Stimulated activated CD4-positive, alpha-beta T cell treated with anti-CD3 and anti-CD28 coated beads, Interleukin-1b, Interleukin-23, amount 100 ng/mL, for 24 hours (primary cell): ENCODE data around the gene CNPPD1.
"Not testable (repeated sequence)": the region's sequence is repeated elsewhere in the genome, so short reads cannot be mapped to it uniquely, and the experiment has no call there.

Source experiments
- DNase-seq, 4 experiments: peaks; one replicate each; pipeline ENCODE4 v3.0.0-alpha.2; 2020; ENCODE audit warnings: low read depth in 4 of 4, low spot score in 1 of 4

Gene CNPPD1

GRCh38 chr2:219209236-219210195 is 32.8 kb upstream of the CNPPD1 start:
- DNase-seq, result no peak

DNA sequence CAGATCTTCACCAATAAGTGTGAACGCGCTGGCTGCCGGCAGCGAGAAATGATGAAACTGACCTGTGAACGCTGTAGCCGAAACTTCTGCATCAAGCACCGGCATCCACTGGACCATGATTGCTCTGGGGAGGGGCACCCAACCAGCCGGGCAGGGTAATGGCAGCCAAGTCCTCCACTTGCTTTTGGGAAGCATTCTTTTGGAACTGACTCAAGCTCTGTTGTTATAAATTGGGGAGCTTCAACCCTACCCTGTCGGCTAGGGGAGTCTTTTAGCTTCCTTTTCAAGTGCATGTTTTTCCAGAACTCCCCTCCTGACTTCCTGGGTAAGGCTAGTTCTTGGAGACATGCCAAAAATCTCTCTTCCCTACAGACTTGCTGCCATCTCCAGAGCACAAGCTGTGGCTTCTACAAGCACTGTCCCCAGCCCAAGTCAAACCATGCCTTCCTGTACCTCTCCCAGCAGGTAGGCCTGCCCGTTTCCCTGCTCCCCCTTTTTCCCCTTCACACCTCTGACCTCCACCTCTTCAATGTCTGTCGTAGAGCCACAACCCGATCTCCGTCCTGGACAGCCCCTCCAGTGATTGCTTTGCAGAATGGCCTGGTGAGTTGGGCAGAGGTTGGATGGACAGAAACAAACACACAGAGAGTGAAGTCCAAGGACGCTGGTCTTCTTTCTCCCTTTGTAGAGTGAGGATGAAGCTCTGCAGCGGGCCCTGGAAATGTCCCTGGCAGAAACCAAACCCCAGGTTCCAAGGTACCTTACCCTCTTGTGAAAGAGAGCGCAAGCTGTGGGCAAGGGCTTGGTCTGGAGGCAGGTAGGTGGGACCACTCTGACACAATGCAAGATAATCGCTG is 31.4 kb upstream of the CNPPD1 start:
- no peak for DNase-seq

DNA sequence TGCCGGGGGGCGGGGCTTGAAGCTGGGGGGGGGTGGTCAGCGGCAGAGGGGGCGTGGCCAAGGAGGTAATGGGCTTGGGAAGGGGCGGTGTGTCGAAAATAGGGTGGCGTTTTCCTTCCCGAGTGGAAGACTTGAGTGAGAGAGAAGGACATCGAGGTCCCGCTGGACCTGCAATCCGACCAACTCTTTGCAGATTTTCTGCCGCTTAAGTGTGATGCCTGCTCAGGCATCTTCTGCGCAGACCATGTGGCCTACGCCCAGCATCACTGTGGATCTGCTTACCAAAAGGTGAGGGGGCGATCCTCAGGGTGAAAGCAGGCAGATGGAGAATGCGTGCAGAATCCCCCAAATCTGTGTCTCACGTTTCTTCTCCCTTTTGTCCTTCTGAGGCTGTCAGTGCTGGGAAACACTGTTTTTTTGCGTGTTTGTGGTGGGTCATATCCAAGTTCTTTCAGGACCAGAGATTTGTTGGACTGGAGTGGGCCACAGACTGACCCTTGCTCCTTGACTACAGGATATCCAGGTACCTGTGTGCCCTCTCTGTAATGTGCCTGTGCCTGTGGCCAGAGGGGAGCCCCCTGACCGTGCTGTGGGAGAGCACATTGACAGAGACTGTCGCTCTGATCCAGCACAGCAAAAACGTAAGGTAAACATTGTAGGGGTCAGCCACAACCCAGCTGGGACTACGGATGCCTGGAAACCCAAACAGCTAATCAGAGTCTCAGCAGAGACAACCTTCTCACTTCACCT is 30.6 kb upstream of the CNPPD1 start:
- DNase-seq, result no peak

DNA sequence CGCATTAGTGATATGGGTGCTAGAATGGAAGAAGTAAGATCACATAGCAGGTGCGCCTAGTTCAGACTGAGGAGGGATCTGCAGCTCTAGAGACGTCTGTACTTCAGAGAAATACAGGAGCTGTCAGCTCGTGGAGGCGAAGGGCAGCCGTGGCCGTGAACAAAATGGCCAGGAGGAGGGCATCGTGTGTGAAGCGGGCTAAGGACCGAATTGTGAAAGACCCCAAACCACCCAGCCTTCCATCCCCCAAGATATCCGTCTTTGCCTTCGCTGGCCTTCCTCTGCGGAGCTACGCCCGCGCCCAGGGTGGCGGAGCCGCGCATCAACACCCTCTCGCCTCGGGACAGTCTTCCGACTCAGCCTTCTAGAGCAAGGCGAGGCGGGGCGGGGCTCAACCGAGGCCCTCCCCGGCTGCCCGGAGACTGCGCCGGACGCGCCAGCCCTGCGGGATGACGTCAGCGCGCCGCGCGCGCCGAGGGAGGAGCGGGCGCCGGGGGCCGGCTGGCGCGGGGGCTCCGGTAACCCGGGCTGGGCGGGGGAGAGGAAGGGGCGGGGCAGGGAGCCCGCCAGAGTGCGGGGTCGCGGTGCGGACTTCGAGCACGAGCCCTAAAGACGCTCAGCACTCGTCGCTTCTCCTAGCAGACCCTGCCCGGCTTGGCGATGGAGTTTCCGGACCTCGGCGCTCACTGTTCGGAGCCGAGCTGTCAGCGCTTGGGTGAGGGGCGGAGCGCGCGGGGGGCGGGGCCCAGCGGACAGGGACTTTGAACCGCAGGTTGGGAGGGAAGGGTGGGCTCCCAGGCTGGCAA is 29.8 kb upstream of the CNPPD1 start, which contains the start of gene ZFAND2B:
ZFAND2B (plus strand) TSS at position 455 of the 806 bp plus-strand sequence; CDS start at position 661, 206 bp downstream.
- DNase-seq, result peak; percentile 91 to 92 (median 92)

DNA sequence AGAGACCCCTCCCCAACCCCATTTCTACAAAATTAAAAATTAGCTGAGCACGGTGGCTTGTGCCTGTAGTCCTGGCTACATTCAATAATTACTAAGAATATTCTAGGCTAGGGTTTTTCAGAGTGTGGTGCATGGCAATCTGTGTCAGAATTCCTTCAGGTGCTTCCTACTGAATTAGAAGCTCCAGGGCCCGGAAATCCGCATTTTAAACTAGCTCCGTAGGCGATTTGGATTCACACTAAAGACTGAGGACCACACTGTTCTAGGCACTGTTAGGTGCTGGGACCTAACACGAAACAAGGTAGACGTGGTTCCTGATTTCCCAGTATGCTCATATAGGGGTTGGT is 29.2 kb upstream of the CNPPD1 start:
- DNase-seq, result no peak

- DNase-seq, result no peak
Measured at GRCh38 chr2:219205165-219205538, 28.4 kb upstream of the CNPPD1 start.

- no peak for DNase-seq
Measured at GRCh38 chr2:219204425-219205164, 27.9 kb upstream of the CNPPD1 start.

GRCh38 chr2:219201331-219201730 is 24.6 kb upstream of the CNPPD1 start:
- DNase-seq, result not testable (repeated sequence)

DNA sequence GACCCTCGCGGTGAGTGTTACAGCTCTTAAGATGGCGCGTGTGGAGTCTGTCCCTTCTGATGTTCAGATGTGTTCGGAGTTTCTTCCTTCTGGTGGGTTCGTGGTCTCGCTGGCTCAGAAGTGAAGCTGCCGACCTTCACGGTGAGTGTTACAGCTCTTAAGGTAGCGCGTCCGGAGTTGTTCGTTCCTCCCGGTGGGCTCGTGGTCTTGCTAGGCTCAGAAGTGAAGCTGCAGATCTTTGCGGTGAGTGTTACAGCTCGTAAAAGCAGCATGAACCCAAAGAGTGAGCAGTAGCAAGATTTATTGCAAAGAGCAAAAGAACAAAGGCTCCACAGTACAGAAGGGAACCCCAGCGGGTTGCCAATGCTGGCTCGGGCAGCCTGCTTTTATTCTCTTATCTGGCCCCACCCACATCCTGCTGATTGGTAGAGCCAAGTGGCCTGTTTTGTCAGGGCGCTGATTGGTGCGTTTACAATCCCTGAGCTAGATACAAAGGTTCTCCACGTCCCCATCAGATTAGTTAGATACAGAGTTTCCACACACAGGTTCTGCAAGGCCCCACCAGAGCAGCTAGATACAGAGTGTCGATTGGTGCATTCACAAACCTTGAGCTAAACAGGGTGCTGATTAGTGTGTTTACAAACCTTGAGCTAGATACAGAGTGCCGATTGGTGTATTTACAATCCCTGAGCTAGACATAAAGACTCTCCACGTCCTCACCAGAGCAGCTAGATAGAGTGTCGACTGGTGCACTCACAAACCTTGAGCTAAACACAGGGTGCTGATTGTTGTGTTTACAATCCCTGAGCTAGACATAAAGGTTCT is 24.0 kb upstream of the CNPPD1 start:
- DNase-seq, result not testable (repeated sequence)

DNA sequence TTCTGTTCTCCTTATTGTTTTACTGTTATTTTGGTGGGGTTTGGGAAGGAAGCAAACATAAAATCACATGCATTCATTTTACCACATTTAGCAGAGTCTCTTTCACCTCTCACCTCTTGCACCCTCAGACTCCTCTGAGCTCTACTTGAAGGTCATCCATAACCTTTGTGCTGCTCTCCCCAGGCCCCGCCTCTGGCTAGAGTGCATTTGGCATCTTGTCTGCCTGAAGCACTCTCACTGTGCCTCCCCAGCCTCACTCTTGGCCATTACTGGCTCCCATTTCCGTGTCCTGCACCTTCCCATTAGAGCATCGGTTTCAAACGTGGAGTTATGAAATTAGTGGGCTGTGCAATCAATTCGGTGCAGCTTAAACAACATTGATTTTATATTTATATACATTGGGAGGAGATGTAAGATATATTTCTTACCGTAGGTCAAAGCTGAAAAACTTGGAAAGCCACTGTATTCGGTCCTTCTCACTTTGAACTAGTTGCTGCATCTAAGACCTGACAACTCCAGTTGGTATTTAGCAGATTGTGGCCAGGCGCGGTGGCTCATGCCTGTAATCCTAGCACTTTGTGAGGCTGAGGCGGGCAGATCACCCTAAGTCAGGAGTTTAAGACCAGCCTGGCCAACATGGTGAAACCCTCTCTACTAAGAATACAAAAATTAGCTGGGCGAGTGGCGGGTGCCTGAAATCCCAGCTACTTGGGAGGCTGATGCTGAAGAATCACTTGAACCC is 22.9 kb upstream of the CNPPD1 start:
- DNase-seq, result no peak

- DNase-seq, result no peak
Measured at GRCh38 chr2:219198974-219199373, 22.2 kb upstream of the CNPPD1 start.

- DNase-seq, result no peak
Measured at GRCh38 chr2:219197388-219197787, 20.7 kb upstream of the CNPPD1 start.

GRCh38 chr2:219186754-219187456 is 10.2 kb upstream of the CNPPD1 start:
- DNase-seq, result no peak

DNA sequence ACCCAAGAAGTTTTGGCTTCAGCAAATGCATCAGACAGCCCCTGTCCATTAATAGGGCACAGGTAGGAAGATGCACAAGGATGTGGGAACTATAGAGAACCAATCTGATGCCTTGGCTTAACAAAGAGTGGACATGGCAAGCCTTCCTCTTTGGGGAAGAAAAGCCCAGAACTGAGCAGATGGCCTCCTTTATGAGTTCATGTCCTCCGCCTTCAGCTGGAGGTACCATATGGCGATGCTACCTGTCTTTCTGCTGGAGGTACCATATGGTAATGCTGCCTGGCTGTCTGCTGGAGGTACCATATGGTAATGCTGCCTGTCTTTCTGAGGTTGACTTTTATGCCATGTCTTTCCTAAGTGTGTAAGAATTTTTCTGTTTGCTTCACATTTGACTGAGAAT is 7.4 kb upstream of the CNPPD1 start:
- DNase-seq, result no peak

- DNase-seq, result no peak
Measured at GRCh38 chr2:219183151-219183772, 6.5 kb upstream of the CNPPD1 start.

DNA sequence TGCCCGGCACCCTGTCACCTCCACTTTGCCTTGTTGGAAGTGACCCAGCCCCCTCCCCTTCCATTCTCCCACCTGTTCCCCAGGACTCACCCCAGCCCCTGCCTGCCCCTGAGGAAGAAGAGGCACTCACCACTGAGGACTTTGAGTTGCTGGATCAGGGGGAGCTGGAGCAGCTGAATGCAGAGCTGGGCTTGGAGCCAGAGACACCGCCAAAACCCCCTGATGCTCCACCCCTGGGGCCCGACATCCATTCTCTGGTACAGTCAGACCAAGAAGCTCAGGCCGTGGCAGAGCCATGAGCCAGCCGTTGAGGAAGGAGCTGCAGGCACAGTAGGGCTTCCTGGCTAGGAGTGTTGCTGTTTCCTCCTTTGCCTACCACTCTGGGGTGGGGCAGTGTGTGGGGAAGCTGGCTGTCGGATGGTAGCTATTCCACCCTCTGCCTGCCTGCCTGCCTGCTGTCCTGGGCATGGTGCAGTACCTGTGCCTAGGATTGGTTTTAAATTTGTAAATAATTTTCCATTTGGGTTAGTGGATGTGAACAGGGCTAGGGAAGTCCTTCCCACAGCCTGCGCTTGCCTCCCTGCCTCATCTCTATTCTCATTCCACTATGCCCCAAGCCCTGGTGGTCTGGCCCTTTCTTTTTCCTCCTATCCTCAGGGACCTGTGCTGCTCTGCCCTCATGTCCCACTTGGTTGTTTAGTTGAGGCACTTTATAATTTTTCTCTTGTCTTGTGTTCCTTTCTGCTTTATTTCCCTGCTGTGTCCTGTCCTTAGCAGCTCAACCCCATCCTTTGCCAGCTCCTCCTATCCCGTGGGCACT is 5.8 kb upstream of the CNPPD1 start:
- no peak for DNase-seq
